Glutamatergic neuron (in vitro differentiated cells): ENCODE measurements around the gene LRCH4. TPM values are rescaled to one million over a fixed set of nuclear protein-coding genes. Genes with fewer than 3 reads are reported as not detected.
"Not testable (repeated sequence)": the region's sequence is repeated elsewhere in the genome, so short reads cannot be mapped to it uniquely, and the experiment has no call there.

Experiments
- DNase-seq: peaks from one replicate; pipeline ENCODE4 v3.0.0; 2022
- H3K27ac Mint-ChIP-seq: one replicate; pipeline ENCODE4 v1.8.0; 2020; ENCODE audit warnings: mild to moderate bottlenecking, mixed read lengths, inconsistent platforms; ENCODE audit not compliant: unreplicated experiment
- H3K27me3 Mint-ChIP-seq: one replicate; pipeline ENCODE4 v1.8.0; 2020; ENCODE audit warnings: mild to moderate bottlenecking, moderate library complexity, mixed read lengths, inconsistent platforms; ENCODE audit not compliant: unreplicated experiment
- H3K36me3 Mint-ChIP-seq: one replicate; pipeline ENCODE4 v1.8.0; 2020; ENCODE audit warnings: mild to moderate bottlenecking, mixed read lengths, inconsistent platforms; ENCODE audit not compliant: unreplicated experiment
- H3K4me1 Mint-ChIP-seq: one replicate; pipeline ENCODE4 v1.8.0; 2020; ENCODE audit warnings: mild to moderate bottlenecking, low read depth, mixed read lengths, inconsistent platforms; ENCODE audit not compliant: unreplicated experiment
- H3K4me3 Mint-ChIP-seq: one replicate; pipeline ENCODE4 v1.8.0; 2020; ENCODE audit warnings: mild to moderate bottlenecking, mixed read lengths, inconsistent platforms; ENCODE audit not compliant: unreplicated experiment
- H3K9me3 Mint-ChIP-seq: one replicate; pipeline ENCODE4 v1.8.0; 2020; ENCODE audit warnings: mild to moderate bottlenecking, moderate library complexity, mixed read lengths, inconsistent platforms; ENCODE audit not compliant: unreplicated experiment
- CTCF ChIP-seq: fragments of 200-600 bp; sonication (generic); IDR thresholded peaks from one replicate; pipeline ENCODE4 v1.5.0; 2021; ENCODE audit not compliant: partially characterized antibody, unreplicated experiment
- total RNA-seq: library from RNA; stranded (reverse); fragmentation: NEBNext Ultra II Directional; extraction: Animal tissue kit (Norgen Biotek cat#: 25700); gene quantifications from one replicate; pipeline ENCODE4 v1.2.1, GENCODE V29; 2021; ENCODE audit not compliant: unreplicated experiment

The LRCH4 gene
- total RNA-seq, 1 donor from 2014 or later: 166 TPM

DNA sequence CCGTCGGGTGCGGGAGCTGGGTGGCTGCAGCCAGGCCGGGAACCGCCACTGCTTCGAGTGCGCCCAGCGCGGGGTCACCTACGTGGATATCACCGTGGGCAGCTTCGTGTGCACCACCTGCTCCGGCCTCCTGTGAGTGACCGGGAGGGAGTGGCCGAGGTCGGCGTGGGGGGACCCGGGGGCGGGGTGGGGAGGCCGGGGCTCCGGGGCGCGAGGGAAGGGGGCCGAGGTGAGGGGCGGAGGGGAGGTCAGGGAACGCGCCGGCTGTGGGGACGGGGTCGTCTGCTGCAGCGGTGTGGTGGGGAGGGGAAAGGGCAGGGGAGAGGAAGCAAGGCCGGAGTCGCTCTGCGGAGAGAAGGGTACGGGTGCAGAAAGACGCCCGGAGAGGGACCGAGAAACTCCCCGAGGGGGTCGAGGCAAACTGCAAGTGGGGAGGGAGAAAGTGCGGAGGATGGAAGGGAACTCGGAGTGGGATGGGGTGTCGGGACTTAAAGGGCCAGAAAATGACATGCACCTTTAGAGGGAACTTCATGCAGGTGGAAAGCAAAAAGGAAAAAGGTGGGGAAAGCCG is 46.4 kb downstream of the LRCH4 start:
- Mint-ChIP-seq H3K9me3 (peaks cover 2% of the 10 kb centered on the region), H3K27me3 (peaks cover 3% of the 10 kb centered on the region), H3K4me1 (no peaks in the 10 kb centered on the region), H3K36me3 (no peaks in the 10 kb centered on the region), H3K4me3 (peak overlapping the region; percentile 87), H3K27ac (no peak overlapping the region)
- no peak for TF ChIP-seq CTCF
- DNase-seq: peak; percentile 45

DNA sequence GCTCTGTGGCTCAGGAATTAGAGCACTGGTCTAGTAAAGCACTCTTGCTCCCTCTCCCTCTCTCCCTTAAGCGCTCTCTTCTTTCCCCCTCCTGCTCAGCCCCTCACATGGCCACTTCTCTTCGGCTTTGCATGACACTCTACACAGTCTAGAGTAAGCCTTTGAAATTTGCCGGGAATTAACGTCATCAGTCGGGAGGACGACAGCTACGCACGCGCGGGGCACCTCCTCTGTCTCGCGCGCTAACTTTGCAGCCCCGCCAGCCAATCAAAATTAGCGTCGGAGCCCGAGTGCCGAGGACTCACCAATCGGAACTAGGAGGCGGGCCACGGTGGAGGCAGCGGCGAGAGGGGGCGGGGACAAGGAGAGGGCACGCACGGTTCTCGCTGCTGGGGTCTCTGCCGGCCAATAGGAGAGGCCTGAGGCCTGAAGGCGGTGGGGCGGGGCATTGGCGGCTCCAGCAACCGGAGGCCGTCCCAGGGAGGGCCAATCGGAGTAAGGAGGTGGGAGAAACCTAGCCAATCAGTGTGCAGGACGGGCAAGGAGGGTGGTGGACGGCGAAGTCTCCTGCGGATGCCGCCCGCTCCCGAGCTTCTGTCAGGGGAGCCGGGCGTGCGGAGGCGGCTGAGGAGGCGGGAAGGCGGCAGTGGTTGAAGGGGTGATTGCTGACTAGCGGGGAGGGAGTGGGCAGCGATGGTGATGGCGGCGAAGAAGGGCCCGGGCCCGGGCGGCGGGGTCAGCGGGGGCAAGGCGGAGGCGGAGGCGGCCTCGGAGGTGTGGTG is 47.1 kb downstream of the LRCH4 start, which contains the start of gene AGFG2:
Gene AGFG2, plus strand, starts transcription at position 550 of the 782 bp plus-strand sequence. Its CDS starts 144 bp downstream, at position 694.
- Mint-ChIP-seq H3K9me3 (peaks cover 2% of the 10 kb centered on the region), H3K4me1 (no peaks in the 10 kb centered on the region), H3K4me3 (peak within 1 kb of the TSS; percentile 87), H3K36me3 (no peaks in the 10 kb centered on the region), H3K27me3 (peaks cover 3% of the 10 kb centered on the region), H3K27ac (no peak within 1 kb of the TSS)
- DNase-seq: peak; percentile 100
- no peak for TF ChIP-seq CTCF

DNA sequence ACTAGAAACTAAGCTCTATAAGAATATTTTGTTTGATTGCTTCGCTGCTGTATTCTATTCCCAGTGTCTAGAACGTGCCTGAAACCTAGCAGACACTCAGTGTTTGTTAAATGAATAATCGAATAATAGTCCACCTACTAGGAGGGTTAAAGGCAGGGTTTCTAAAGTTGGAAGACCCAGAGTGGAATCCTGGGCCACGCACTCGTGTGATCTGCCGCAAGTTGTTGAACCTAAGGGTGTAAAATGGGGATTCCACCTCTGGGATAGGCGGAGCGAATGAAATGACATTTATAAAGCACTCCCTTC is 47.6 kb downstream of the LRCH4 start:
- H3K27ac Mint-ChIP-seq: no peak overlapping the region

DNA sequence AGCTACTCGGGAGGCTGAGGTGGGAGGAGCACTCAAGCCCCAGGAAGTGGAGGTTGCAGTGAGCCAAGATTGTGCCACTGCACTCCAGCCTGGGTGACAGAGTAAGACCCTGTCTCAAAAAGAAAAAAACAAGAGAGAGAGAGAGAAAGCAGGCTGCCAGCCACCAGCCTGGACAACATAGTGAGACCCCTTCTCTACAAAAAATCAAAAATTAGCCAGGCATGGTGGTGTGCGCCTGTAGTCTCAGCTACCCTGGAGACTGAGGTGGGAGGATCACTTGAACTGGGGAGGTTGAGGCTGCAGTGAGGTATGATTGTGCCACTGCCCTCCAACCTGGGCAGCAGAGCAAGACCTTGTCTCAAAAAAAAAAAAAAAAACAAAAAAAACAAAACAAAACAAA is 49.2 kb downstream of the LRCH4 start:
- not testable (repeated sequence) for H3K27me3 Mint-ChIP-seq, H3K36me3 Mint-ChIP-seq, H3K4me3 Mint-ChIP-seq, H3K9me3 Mint-ChIP-seq, H3K27ac Mint-ChIP-seq, H3K4me1 Mint-ChIP-seq, DNase-seq

More for the DNA sequence above, 47.6 kb downstream of the LRCH4 start:
- peak overlapping the region; percentile 85 for H3K4me3 Mint-ChIP-seq
- H3K4me1 Mint-ChIP-seq: no peaks in the 10 kb centered on the region
- H3K9me3 Mint-ChIP-seq: peaks cover 2% of the 10 kb centered on the region
- no peak for TF ChIP-seq CTCF
- peaks cover 4% of the 10 kb centered on the region for H3K27me3 Mint-ChIP-seq
- DNase-seq: no peak
- no peaks in the 10 kb centered on the region for H3K36me3 Mint-ChIP-seq

DNA sequence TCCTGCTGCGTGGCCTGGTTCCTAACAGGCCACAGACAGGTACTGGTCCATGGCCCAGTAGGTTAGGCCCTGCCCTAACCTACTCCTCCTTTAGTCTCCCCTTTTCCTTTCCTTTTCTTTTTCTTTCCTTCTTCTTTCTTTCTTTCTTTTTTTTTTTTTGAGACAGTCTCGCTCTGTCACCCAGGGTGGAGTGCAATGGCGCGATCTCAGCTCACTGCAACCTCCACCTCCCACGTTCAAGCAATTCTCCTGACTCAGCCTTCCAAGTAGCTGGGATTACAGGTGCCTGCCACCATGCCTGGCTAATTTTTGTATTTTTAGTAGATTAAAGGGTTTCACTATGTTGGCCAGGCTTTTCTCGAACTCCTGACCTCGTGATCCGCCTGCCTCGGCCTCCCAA is 49.9 kb downstream of the LRCH4 start:
- not testable (repeated sequence) for H3K36me3 Mint-ChIP-seq, H3K4me3 Mint-ChIP-seq, H3K9me3 Mint-ChIP-seq, H3K27me3 Mint-ChIP-seq, H3K27ac Mint-ChIP-seq, DNase-seq, H3K4me1 Mint-ChIP-seq
